ENCODE measurements around the gene MAP3K20. TPM values are rescaled to one million over a fixed set of nuclear protein-coding genes. Genes with fewer than 3 reads are reported as not detected.
"Not testable (repeated sequence)": the region's sequence is repeated elsewhere in the genome, so short reads cannot be mapped to it uniquely, and the experiment has no call there.

Gene MAP3K20
- polyA plus RNA-seq, 6 donors from 2014 or later: 6.0 to 15.4 (median 9.6) TPM

GRCh38 chr2:173198327-173198726 is 122.7 kb downstream of the MAP3K20 start:
- no peak for DNase-seq
- H3K9me3 Mint-ChIP-seq: no peaks in the 10 kb centered on the region
- H3K36me3 Mint-ChIP-seq: peaks cover 0 to 5% of the 10 kb centered on the region in 2 donors
- no peak overlapping the region for H3K4me3 Mint-ChIP-seq
- no peaks in the 10 kb centered on the region for H3K27me3 Mint-ChIP-seq
- no peak overlapping the region for H3K27ac Mint-ChIP-seq
- no peaks in the 10 kb centered on the region for H3K4me1 Mint-ChIP-seq
- ATAC-seq (ENCODE audit: low read depth in 2 of 2): no peak

DNA sequence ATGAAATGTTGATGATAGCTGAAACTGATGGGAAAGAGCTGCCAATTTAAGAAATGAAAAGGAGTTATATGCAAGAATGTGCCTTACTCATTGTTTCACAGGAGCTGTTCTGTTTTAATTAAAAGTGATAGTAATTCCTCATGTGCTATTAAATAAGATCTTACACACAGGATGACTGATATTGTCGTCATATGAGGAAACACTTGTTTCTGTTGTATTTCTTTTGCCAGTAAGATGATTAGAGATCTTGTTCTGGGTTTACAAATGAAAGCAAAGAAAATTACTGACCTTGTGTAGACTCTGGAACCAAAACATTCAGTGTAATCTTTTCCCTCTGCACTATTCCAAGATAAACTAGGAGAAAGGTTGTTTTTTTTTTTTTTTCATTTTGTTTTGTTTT is 123.6 kb downstream of the MAP3K20 start:
- no peak overlapping the region for H3K4me3 Mint-ChIP-seq
- no peak for DNase-seq
- H3K36me3 Mint-ChIP-seq: peaks cover 0 to 5% of the 10 kb centered on the region in 2 donors
- no peaks in the 10 kb centered on the region for H3K4me1 Mint-ChIP-seq
- H3K9me3 Mint-ChIP-seq: no peaks in the 10 kb centered on the region
- H3K27ac Mint-ChIP-seq: no peak overlapping the region
- no peaks in the 10 kb centered on the region for H3K27me3 Mint-ChIP-seq
- ATAC-seq (ENCODE audit: low read depth in 2 of 2): no peak

DNA sequence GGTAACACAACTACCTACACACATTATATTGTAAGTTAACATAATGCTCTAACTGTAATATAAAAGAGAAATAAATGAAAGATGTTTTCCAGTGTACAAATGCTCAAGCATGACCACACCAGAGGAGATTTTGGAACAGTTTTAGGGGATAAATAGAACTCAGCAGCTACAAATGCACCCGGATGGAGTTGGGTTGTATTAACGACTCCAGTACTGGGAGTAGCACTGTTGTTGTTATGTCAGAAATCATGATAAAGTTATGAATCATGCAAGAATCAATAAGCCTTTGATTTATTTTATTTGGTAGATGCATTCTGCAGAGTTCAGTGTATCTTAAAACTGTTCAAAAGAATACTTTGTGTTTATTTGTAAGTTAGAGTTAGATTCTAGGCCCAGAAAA is 126.9 kb downstream of the MAP3K20 start:
- H3K36me3 Mint-ChIP-seq: peaks cover 0 to 5% of the 10 kb centered on the region in 2 donors
- no peaks in the 10 kb centered on the region for H3K9me3 Mint-ChIP-seq
- H3K4me3 Mint-ChIP-seq: no peak overlapping the region
- no peaks in the 10 kb centered on the region for H3K27me3 Mint-ChIP-seq
- no peak for DNase-seq
- H3K27ac Mint-ChIP-seq: no peak overlapping the region
- H3K4me1 Mint-ChIP-seq: no peaks in the 10 kb centered on the region
- ATAC-seq (ENCODE audit: low read depth in 2 of 2): no peak

DNA sequence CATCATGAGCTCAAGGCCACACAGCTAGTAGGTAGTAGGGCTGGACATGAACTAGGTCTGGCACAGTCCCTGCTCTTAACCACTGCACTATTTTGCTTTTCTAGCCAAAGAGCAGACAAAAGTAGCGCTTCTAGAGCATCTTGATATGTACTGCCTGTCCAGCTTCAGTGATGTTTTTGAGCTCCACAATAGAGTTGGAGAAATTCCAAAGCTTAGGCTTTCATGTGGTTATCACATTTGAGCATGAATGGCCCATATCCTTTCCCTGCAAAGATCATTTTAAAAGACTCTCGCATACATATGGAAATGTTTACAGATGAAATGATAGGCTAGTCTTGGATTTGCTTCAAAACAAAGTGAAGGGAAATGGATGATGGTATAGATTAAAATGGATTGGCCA is 128.7 kb downstream of the MAP3K20 start:
- Mint-ChIP-seq H3K4me3 (no peak overlapping the region), H3K4me1 (no peaks in the 10 kb centered on the region), H3K36me3 (no peaks in the 10 kb centered on the region), H3K27ac (no peak overlapping the region), H3K9me3 (no peaks in the 10 kb centered on the region), H3K27me3 (no peaks in the 10 kb centered on the region)
- DNase-seq (no peak), ATAC-seq (ENCODE audit: low read depth in 2 of 2) (no peak)

DNA sequence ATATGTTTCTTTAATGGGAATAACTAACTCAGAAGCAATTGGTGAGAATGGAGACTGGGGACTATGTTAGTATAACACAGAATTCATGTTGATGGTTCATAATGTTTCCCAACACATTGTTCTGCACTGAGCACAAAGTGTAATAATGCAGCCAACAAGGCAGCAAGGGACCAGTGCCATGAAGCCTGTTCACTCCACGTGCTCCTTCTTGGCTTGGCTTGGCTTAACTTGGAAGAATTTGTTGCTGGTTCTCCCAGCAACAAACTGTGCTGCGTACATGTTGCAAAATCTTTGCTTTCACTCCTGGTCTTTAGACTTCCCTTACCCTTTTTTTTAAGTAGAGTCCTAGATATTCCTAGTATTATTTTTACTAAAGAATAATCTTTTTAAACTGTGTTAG is 129.7 kb downstream of the MAP3K20 start:
- Mint-ChIP-seq H3K27ac (no peak overlapping the region), H3K4me3 (no peak overlapping the region), H3K27me3 (no peaks in the 10 kb centered on the region), H3K36me3 (no peaks in the 10 kb centered on the region), H3K9me3 (no peaks in the 10 kb centered on the region), H3K4me1 (no peaks in the 10 kb centered on the region)
- DNase-seq (no peak), ATAC-seq (ENCODE audit: low read depth in 2 of 2) (no peak)

DNA sequence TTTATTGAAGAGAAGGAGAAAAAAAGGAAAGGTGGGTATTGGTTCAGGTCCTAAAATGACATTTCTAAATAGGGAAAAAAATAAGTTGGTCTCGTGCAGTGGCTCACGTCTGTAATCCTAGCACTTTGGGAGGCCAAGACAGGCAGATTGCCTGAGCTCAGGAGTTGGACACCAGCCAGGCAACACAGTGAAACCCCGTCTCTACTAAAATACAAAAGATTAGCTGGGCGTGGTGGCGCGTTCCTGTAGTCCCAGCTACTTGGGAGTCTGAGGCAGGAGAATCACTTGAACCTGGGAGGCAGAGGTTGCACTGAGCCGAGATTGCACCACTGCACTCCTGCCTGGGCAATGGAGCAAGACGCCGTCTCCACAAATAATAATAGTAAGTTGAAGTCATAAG is 131.5 kb downstream of the MAP3K20 start:
- ATAC-seq (ENCODE audit: low read depth in 2 of 2); H3K4me3 Mint-ChIP-seq; H3K9me3 Mint-ChIP-seq; H3K27me3 Mint-ChIP-seq; H3K36me3 Mint-ChIP-seq; DNase-seq; H3K4me1 Mint-ChIP-seq; H3K27ac Mint-ChIP-seq: not testable (repeated sequence)

DNA sequence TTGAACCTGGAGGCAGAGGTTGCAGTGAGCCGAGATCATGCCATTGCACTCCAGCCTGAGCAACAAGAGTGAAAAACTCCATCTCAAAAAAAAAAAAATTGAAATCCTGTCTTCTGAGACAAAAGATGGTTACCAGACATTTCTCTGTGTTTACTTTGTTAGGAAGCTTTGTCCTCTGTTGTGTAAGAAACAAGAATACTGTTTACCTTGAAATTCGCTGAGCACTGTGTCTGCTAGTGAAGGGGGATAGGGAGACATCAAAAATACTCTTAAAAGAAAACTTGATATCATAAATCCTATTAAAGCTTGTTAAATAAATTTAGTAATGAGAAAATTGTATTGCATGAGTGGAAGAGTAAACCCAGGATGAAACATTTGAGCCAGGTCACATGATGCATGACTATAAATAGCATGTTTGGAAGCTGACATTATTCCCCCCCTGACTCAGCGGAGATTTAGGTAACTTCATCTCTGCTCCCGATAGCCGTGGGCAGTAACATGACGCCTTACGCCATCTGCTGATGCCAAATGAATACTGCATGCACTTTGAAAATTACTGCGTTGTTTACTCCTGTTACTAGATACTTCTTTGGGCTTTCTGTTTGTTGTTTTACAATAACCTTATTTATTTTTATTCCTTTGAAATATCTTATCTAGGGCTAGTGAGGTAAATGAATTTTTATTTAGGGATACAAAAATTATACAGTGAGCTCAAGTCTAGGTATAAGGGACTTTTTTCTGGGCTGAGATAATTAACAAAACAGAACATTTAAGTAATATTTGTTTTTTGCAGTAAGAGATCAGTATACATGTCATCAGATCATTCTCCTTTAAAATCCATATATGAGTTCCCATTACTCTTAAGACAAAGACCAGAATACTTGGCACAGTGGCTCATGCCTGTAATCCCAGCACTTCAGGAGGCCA is 134.9 kb downstream of the MAP3K20 start:
- ATAC-seq (ENCODE audit: low read depth in 2 of 2) (peak; percentile 58 to 65), DNase-seq (peak; percentile 28)
- Mint-ChIP-seq H3K27me3 (no peaks in the 10 kb centered on the region), H3K4me3 (no peak overlapping the region), H3K4me1 (no peaks in the 10 kb centered on the region), H3K36me3 (no peaks in the 10 kb centered on the region), H3K9me3 (no peaks in the 10 kb centered on the region), H3K27ac (peak overlapping the region in 1 of 6 donors; percentile 28)

DNA sequence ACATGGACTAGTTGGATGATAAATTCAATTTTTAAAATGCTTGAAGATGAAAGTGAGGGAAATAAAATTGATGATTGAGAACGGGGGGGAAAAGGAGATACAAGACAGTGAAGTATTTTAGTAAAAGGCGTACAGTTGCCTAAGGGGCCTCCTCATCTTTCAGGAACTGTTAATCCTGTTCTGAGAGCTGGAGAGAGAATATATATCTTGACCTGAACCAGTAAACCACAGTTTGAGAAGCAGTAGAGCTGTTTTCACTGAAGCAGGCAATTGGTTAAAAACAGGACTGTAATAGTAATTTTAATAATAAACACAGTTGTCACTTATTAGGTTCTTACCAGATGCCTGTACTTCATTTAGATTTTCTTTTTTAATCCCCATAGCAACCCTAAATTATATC is 137.5 kb downstream of the MAP3K20 start:
- no peak for DNase-seq
- Mint-ChIP-seq H3K27ac (no peak overlapping the region), H3K36me3 (no peaks in the 10 kb centered on the region), H3K4me3 (no peak overlapping the region), H3K4me1 (no peaks in the 10 kb centered on the region), H3K9me3 (no peaks in the 10 kb centered on the region), H3K27me3 (no peaks in the 10 kb centered on the region)
- ATAC-seq (ENCODE audit: low read depth in 2 of 2): no peak

- ATAC-seq (ENCODE audit: low read depth in 2 of 2): no peak
- H3K9me3 Mint-ChIP-seq: no peaks in the 10 kb centered on the region
- no peak overlapping the region for H3K4me3 Mint-ChIP-seq
- no peaks in the 10 kb centered on the region for H3K36me3 Mint-ChIP-seq
- H3K4me1 Mint-ChIP-seq: no peaks in the 10 kb centered on the region
- no peaks in the 10 kb centered on the region for H3K27me3 Mint-ChIP-seq
- H3K27ac Mint-ChIP-seq: no peak overlapping the region
- DNase-seq: no peak
Measured at GRCh38 chr2:173214213-173214612, 138.6 kb downstream of the MAP3K20 start.

DNA sequence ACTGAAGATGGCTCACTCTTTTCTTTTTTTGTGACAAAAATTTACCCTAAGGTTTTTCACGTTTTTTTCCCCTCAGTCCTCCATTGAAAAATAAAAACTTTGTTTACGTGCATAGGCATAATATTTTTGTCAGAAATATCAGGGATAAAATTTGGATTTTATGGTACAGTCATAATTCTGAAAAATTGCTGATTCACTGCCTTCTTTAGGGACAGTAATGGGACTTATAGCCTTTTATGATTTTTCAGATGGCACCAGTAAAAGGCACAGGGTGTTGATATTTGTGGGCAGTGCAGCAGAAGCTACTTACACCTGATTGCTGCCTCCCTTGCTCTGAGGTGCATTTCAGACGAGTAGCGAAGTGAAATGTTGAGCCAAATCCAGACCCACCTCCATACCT is 139.7 kb downstream of the MAP3K20 start:
- Mint-ChIP-seq H3K27ac (peak overlapping the region in 1 of 6 donors; percentile 53), H3K4me1 (no peaks in the 10 kb centered on the region), H3K36me3 (no peaks in the 10 kb centered on the region), H3K27me3 (no peaks in the 10 kb centered on the region), H3K4me3 (no peak overlapping the region), H3K9me3 (no peaks in the 10 kb centered on the region)
- ATAC-seq (ENCODE audit: low read depth in 2 of 2) (no peak), DNase-seq (no peak)

DNA sequence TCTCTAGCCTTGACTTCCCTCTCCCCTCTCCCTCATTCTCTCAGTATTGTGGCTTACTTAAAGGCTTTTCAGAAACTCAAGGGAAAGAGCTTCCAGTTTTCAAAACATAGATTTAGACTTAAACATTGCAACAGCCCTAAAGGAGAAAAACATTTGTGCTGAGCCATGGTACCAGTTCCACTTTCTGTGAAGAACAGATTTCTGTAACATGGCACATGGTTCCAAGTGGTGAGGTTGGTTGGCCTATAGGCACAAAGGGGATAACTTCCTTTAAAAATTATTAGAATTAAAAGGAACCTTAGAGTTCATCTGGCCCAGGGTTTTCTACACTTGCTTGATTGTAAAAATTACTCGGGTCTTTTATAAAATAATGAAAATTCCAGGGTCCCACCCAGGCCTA is 140.4 kb downstream of the MAP3K20 start:
- Mint-ChIP-seq H3K27me3 (no peaks in the 10 kb centered on the region), H3K27ac (peak overlapping the region in 1 of 6 donors; percentile 25), H3K4me3 (no peak overlapping the region), H3K36me3 (peaks cover 0 to 4% of the 10 kb centered on the region in 2 donors), H3K9me3 (peaks cover 0 to under 1% (median 0%) of the 10 kb centered on the region in 7 donors), H3K4me1 (no peaks in the 10 kb centered on the region)
- no peak for ATAC-seq (ENCODE audit: low read depth in 2 of 2)
- DNase-seq: no peak

DNA sequence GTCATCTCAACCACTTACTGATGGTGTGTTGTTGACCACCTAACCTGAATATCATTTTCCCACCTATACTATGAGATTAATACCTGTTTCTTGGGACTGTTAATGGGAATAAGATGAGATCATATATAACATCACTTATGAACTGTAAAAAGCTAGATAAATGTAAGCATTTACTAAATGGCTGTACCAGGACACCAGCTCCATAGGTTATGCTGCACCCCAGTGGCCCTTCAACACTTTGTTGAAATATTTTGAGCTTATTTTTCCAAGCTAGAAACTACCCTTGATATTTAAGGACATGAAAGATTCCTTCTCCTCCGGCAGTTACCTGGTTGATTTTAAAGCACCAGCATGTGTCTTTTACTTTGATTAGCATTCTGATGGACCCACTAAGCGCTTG is 141.0 kb downstream of the MAP3K20 start:
- Mint-ChIP-seq H3K27me3 (no peaks in the 10 kb centered on the region), H3K9me3 (peaks cover 0 to 3% (median 0%) of the 10 kb centered on the region in 7 donors), H3K4me1 (no peaks in the 10 kb centered on the region), H3K4me3 (no peak overlapping the region), H3K27ac (no peak overlapping the region), H3K36me3 (peaks cover 0 to 10% of the 10 kb centered on the region in 2 donors)
- ATAC-seq (ENCODE audit: low read depth in 2 of 2) (no peak), DNase-seq (no peak)

DNA sequence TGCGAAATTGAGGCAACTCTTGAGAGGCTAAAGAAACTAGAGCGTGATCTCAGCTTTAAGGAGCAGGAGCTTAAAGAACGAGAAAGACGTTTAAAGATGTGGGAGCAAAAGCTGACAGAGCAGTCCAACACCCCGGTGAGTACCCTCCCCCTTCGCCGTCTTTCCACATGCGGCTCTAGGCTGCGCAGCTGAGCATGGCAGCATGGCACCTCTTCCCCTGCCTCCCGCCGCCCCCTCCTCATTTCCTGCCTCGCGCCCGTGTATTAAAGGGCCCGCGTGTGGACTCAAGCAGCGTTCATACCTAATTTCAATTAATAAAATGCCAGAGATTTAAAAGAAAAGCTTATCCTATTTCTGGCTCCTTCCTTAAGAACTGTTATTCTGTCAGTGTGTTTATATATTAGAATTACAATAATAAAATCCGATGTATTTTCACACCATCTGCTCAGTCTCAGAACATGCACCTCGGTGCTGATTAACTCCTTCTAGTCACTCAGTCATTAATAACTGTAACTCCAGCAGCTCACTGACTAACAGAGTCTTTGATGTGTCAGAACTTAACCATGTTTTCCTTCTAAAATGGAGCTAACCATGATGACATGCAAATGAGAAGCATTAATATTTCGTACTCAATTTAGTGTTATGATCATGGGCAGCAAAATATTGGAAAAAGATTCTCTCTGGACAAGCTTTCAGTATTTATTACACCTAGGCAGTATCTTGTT is 141.6 kb downstream of the MAP3K20 start:
- H3K4me3 Mint-ChIP-seq: no peak overlapping the region

More for the DNA sequence above, 141.6 kb downstream of the MAP3K20 start:
- ATAC-seq (ENCODE audit: low read depth in 2 of 2) (no peak), DNase-seq (no peak)
- Mint-ChIP-seq H3K27ac (no peak overlapping the region), H3K9me3 (peaks cover 0 to 3% (median 0%) of the 10 kb centered on the region in 7 donors), H3K4me1 (no peaks in the 10 kb centered on the region), H3K36me3 (peaks cover 0 to 10% of the 10 kb centered on the region in 2 donors), H3K27me3 (no peaks in the 10 kb centered on the region)
